Measurements from ENCODE around the gene TAF4B. TPM values are rescaled to one million over a fixed set of nuclear protein-coding genes. Genes with fewer than 3 reads are reported as not detected.

TAF4B gene
- total RNA-seq, 1 donor from 2014 or later: 3.2 TPM

GRCh38 chr18:26312199-26312598 lies 86.0 kb downstream of the TAF4B start:
- Histone ChIP-seq H3K9me3 (ENCODE audit: insufficient read depth, low read depth, low read length) (no peaks in the 10 kb centered on the region), H3K4me2 (ENCODE audit: low read length) (no peak overlapping the region), H3K27me3 (ENCODE audit: insufficient read depth, low read length) (no peaks in the 10 kb centered on the region), H3K4me1 (ENCODE audit: insufficient read depth, low read length) (no peaks in the 10 kb centered on the region), H3K9ac (ENCODE audit: low read length) (no peak overlapping the region), H3K4me3 (ENCODE audit: insufficient read depth, low read depth, low read length) (no peak overlapping the region), H3K27ac (ENCODE audit: low read depth, low read length) (no peak overlapping the region), H2AFZ (ENCODE audit: low read depth, low read length) (no peak overlapping the region), H3K79me2 (ENCODE audit: insufficient read depth, low read length) (no peaks in the 10 kb centered on the region), H4K20me1 (ENCODE audit: insufficient read depth, low read length) (no peaks in the 10 kb centered on the region), H3K36me3 (ENCODE audit: insufficient read depth, low read length) (no peaks in the 10 kb centered on the region)
- no peak overlapping the region for H3K4me3 Mint-ChIP-seq (ENCODE audit: unreplicated experiment)
- FAIRE-seq (no peak), DNase-seq (ENCODE audit: low read depth) (no peak)
- peaks cover 2% of the 10 kb centered on the region for H3K4me1 Mint-ChIP-seq (ENCODE audit: low read depth, unreplicated experiment)
- no peaks in the 10 kb centered on the region for H3K9me3 Mint-ChIP-seq (ENCODE audit: unreplicated experiment)
- H3K36me3 Mint-ChIP-seq (ENCODE audit: low read depth, unreplicated experiment): no peaks in the 10 kb centered on the region
- no peak overlapping the region for H3K27ac Mint-ChIP-seq (ENCODE audit: unreplicated experiment)
- no peaks in the 10 kb centered on the region for H3K27me3 Mint-ChIP-seq (ENCODE audit: low read depth, unreplicated experiment)
- TF ChIP-seq CTCF (IDR thresholded peaks at IDR 0.05; ENCODE audit: insufficient read depth, low read depth, low read length): no peak
- no peak for TF ChIP-seq EZH2 (IDR thresholded peaks at IDR 0.05; ENCODE audit: insufficient read depth, low read length)

GRCh38 chr18:26317398-26317797 lies 91.2 kb downstream of the TAF4B start:
- no peak for DNase-seq (ENCODE audit: low read depth)
- Histone ChIP-seq H3K9ac (ENCODE audit: low read length) (no peak overlapping the region), H3K27ac (ENCODE audit: low read depth, low read length) (no peak overlapping the region), H3K27me3 (ENCODE audit: insufficient read depth, low read length) (no peaks in the 10 kb centered on the region), H3K4me3 (ENCODE audit: insufficient read depth, low read depth, low read length) (no peak overlapping the region), H2AFZ (ENCODE audit: low read depth, low read length) (no peak overlapping the region), H3K4me1 (ENCODE audit: insufficient read depth, low read length) (no peaks in the 10 kb centered on the region), H3K79me2 (ENCODE audit: insufficient read depth, low read length) (no peaks in the 10 kb centered on the region), H3K4me2 (ENCODE audit: low read length) (no peak overlapping the region), H4K20me1 (ENCODE audit: insufficient read depth, low read length) (no peaks in the 10 kb centered on the region), H3K36me3 (ENCODE audit: insufficient read depth, low read length) (no peaks in the 10 kb centered on the region), H3K9me3 (ENCODE audit: insufficient read depth, low read depth, low read length) (no peaks in the 10 kb centered on the region)
- H3K36me3 Mint-ChIP-seq (ENCODE audit: low read depth, unreplicated experiment): no peaks in the 10 kb centered on the region
- no peak overlapping the region for H3K27ac Mint-ChIP-seq (ENCODE audit: unreplicated experiment)
- no peak for TF ChIP-seq EZH2 (IDR thresholded peaks at IDR 0.05; ENCODE audit: insufficient read depth, low read length)
- no peak for TF ChIP-seq CTCF (IDR thresholded peaks at IDR 0.05; ENCODE audit: insufficient read depth, low read depth, low read length)
- H3K9me3 Mint-ChIP-seq (ENCODE audit: unreplicated experiment): no peaks in the 10 kb centered on the region
- FAIRE-seq: no peak
- no peaks in the 10 kb centered on the region for H3K4me1 Mint-ChIP-seq (ENCODE audit: low read depth, unreplicated experiment)
- no peaks in the 10 kb centered on the region for H3K27me3 Mint-ChIP-seq (ENCODE audit: low read depth, unreplicated experiment)
- H3K4me3 Mint-ChIP-seq (ENCODE audit: unreplicated experiment): no peak overlapping the region

DNA sequence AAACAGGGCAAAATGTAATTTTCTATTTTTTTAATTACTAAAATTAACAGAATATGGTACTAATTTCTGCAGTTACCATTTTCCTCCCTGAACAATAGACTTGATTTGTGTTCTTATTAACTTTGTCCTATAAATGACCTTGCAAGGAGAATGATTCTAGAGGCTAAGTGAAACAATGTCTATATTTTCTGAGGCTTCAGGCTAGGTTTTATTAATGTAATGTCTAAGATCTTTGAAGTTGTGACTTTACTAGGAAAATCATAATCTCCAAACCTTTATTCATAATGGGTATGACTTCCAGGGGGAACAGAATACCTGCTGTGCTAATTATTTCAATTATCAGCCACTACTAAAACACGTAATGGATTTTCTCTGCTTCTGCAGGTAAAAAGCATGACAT lies 94.4 kb downstream of the TAF4B start:
- no peak for TF ChIP-seq CTCF (IDR thresholded peaks at IDR 0.05; ENCODE audit: insufficient read depth, low read depth, low read length)
- no peak for TF ChIP-seq EZH2 (IDR thresholded peaks at IDR 0.05; ENCODE audit: insufficient read depth, low read length)
- H3K9me3 ChIP-seq (ENCODE audit: insufficient read depth, low read depth, low read length): no peaks in the 10 kb centered on the region
- peaks cover 3% of the 10 kb centered on the region for H3K4me1 Mint-ChIP-seq (ENCODE audit: low read depth, unreplicated experiment)
- no peaks in the 10 kb centered on the region for H4K20me1 ChIP-seq (ENCODE audit: insufficient read depth, low read length)
- H3K27ac Mint-ChIP-seq (ENCODE audit: unreplicated experiment): no peak overlapping the region
- H3K9me3 Mint-ChIP-seq (ENCODE audit: unreplicated experiment): no peaks in the 10 kb centered on the region
- no peak overlapping the region for H3K9ac ChIP-seq (ENCODE audit: low read length)
- H3K4me3 ChIP-seq (ENCODE audit: insufficient read depth, low read depth, low read length): no peak overlapping the region
- no peaks in the 10 kb centered on the region for H3K4me1 ChIP-seq (ENCODE audit: insufficient read depth, low read length)
- FAIRE-seq: no peak
- no peaks in the 10 kb centered on the region for H3K79me2 ChIP-seq (ENCODE audit: insufficient read depth, low read length)
- no peak overlapping the region for H3K27ac ChIP-seq (ENCODE audit: low read depth, low read length)
- no peaks in the 10 kb centered on the region for H3K36me3 Mint-ChIP-seq (ENCODE audit: low read depth, unreplicated experiment)
- H3K27me3 ChIP-seq (ENCODE audit: insufficient read depth, low read length): no peaks in the 10 kb centered on the region
- H2AFZ ChIP-seq (ENCODE audit: low read depth, low read length): no peak overlapping the region
- no peaks in the 10 kb centered on the region for H3K36me3 ChIP-seq (ENCODE audit: insufficient read depth, low read length)
- no peak for DNase-seq (ENCODE audit: low read depth)
- H3K4me3 Mint-ChIP-seq (ENCODE audit: unreplicated experiment): no peak overlapping the region
- no peaks in the 10 kb centered on the region for H3K27me3 Mint-ChIP-seq (ENCODE audit: low read depth, unreplicated experiment)
- no peak overlapping the region for H3K4me2 ChIP-seq (ENCODE audit: low read length)
